GM21528 (cell line): ENCODE measurements around the gene SHANK2.

Experiments
- ATAC-seq: cut with Tn5 transposase; IDR thresholded peaks from one replicate; pipeline ENCODE4 v1.9.1; 2021; ENCODE audit warnings: mild to moderate bottlenecking, moderate library complexity; ENCODE audit not compliant: unreplicated experiment, low FRiP score

Gene SHANK2

DNA sequence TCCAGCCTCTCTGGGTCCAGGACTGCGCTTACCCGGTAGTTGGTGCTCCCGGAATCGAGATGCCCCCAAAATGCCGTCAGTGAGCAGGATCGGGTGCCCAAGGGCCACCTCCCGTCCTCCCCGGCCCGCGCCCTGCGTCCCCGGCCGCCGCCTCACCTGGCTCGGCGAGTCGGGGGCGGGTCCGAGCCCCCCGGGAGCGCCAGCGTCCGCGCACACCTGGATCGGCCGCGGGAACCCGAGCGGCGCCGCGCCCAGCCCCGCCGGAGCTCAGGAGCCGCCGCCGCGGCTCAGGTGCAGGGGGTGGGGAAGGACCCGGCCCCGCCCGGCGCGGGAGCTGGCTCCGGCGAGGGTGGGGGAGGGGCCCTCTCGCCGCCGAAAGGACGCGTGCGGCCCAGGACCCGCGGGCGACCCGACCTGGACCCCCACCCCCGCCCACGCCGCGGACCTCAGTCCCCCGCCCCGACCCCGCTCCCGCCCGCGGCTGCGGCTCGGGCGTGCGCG, at the start of gene SHANK2:
Gene SHANK2 (minus strand): TSS at position 309 of the 501 bp plus-strand sequence. CDS start 105,251 bp downstream, outside the sequence.
- ATAC-seq: no peak

DNA sequence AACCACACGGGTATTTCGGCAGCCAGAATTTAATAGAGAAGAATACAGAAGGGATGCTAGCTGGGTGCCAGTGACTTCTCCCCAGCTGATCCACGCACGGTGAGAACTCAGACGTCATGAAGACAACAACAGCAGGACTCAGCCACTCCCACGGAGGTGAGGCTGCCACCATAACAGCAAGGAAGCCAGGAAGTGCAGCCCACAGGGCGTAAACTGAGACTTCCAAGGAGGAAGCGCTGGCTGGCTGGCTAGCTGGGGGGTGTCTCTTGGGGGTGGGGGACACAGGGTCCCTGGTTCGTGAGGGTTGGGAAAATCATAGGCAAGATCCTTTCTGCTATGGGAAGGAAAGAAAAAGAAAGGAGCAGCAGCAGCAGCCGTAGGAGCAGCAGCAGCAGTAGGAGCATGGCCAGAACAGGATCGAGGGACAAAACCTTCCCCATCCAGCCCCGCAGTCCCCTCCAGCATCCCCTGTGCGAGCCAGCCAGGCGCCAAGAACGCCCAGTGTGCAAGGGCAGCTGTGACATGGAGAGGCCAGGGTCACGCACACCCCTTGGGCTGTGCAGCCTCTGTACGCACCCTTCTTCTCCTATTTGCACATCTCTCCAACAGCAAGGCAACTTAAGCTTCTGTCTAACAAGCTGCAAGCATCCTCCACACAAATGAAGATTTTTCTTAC, 49.6 kb upstream of the SHANK2 start:
- ATAC-seq: no peak

DNA sequence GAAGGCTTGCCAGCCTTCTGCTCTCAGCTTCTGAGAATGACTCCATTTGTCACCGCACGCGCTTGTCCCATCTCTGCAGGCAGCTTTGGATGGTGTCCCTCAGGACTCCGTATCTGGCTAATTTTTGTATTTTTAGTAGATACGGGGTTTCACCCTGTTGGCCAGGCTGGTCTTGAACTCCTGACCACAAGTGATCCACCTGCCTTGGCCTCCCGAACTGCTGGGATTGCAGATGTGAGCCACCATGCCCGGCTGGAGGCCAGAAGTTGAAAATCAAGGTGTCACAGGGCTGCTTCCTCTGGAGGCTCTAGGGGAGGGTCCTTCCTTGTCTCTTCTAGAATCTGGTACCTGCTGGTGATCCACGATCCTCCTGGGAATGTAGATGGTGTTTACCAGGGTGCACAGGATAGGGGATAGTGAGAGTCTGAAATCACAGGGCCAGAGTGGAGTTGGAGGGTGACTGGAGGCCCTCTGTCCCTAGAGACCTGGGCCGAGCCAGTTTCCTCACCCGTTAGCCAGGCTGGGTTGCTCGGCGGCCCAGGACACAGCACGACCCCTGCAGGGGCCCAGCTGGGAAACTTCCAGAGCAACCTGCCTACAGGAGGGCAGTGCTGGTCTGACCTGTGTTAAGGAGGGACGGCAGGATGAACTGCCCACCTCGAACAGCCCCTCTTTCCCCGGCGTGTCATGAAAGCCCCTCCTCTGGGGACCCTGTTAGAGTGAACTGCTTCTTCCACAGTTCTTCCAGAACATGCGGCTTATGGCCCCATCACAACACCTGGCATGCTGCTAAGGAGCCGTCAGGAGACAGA, 48.9 kb upstream of the SHANK2 start:
- no peak for ATAC-seq

DNA sequence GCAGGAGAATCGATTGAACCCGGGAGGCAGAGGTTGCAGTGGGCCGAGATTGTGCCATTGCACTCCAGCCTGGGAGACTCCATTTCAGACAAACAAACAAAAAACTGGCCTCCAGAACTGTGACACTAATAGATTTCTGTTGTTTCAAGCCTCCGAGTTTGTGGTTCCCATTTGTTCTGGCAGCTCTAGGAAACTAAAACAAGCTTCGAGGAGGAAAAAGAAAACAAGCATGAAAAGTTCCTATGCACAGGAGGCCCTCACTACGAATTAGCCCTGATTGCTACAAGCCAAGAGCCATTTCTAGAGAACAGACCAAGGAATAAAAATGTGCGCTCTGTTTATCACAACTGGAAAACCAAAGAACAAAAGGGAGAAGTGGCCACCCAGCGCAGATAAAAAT, 47.8 kb upstream of the SHANK2 start:
- ATAC-seq: no peak

DNA sequence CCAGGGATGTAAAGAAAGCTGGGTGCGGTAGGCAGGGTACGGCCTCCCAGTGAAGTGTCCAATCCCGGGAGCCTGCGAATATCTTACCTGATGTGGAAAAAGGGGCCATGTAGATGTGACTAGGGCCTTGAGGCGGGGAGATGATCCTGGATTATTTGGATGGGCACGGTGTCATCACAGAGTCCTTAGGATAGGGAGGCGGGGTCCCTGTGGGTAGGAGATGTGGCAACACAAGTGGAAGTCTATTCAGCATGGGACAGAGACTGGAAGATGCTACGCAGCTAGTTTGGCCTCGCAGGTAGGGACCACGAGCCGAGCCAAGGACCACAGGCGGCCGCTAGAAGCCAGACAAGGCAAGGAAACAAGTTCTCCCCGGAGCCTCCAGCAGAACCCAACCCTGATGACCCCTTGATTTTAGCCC, 46.4 kb upstream of the SHANK2 start:
- no peak for ATAC-seq

DNA sequence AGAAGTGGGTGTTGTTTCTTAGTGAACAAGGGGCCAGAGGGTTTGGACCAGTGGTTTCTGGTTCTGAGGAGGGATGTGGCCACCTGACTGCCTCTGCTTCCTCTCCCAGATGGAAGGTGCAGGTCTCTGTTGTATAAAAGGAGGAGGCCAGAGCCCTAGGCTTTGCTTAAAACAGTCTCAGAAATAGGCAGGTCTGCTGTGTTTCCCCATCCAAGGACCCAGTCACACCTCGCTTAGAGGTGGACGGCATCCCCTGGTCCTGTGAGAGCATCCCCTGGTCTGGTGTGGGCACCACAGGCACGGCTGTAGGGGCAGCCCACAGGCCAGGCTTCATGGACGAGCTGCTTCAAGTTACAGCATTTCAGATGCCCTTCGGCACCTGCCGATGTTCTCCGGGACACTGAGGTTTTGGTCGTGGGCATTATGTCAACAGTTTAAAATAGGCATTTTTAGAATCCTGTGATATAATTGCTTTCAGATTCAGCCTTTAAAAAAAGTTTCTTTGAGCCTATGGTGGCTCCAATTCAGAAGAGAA, 45.7 kb upstream of the SHANK2 start:
- no peak for ATAC-seq

DNA sequence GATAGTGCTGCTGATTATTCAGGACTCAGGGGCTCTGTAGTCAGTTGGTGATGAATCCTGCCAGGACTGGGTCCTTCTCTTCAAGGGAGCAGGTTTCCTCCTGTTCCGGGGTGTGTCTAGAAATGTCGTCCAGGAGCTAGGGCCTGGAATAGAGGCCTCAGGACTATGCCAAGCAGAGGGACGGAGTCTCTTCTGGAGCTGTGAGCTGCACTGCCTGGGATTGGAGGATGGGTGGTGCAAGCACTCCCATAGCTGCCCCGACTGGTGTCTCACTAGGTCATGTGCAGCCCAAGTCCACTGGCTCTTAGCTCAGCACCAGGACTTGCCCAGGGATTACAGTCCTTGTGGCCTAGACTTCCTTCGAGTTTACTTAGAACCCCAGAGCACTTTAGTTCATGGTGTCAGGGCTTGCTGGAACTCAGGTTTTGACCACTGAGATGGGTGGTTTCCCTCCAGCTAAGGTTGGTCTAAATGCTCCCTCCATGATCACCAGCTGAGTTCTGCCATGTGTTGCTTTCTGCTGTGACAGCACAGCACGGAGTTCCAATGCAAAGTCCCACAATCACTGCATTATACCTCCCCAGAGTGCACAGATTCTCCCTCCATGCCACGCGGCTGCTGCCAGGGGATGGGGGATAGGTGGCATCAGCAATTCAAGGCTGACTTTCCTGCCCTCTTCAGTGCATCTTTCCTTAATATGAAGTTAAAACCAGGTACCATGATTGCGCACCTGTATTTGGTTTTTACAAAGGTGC, 42.6 kb upstream of the SHANK2 start:
- no peak for ATAC-seq

DNA sequence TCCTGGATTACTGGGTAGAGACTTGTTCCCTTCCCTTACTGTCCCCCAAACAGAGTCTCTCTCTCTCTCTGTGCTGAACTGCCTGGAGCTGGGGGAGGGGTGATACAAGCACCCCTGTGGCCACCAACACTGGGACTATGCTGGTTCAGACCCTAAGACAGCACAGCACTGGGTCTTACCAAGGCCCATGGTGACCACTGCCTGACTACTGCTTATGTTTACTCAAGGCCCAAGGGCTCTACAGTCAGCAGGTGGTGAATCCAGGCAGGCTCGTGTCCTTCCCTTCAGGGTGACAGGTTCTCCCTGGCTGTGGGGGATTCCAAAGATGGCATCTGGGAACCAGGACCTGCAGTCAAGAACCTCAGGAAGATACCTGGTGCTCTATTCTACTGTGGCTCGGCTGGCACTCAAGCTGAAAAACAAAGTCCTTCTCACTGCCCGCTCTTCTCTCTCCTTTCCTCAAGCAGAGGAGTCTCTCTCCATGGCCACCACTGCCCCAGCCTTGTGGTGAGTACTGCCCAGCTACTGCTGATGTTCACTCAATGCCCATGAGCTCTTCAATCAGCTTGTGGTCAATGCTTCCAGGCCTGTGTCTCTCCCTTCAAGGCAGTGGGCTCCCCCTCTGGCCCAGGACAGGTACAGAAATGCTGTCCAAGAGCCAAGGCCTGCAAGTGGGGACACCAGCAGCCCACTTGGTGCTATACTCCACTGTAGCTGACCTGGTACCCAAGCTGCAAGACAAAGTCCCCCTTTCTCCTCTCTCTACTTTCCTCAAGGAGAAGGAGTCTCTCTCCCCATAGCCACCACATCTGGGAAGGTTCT, 41.8 kb upstream of the SHANK2 start:
- no peak for ATAC-seq

DNA sequence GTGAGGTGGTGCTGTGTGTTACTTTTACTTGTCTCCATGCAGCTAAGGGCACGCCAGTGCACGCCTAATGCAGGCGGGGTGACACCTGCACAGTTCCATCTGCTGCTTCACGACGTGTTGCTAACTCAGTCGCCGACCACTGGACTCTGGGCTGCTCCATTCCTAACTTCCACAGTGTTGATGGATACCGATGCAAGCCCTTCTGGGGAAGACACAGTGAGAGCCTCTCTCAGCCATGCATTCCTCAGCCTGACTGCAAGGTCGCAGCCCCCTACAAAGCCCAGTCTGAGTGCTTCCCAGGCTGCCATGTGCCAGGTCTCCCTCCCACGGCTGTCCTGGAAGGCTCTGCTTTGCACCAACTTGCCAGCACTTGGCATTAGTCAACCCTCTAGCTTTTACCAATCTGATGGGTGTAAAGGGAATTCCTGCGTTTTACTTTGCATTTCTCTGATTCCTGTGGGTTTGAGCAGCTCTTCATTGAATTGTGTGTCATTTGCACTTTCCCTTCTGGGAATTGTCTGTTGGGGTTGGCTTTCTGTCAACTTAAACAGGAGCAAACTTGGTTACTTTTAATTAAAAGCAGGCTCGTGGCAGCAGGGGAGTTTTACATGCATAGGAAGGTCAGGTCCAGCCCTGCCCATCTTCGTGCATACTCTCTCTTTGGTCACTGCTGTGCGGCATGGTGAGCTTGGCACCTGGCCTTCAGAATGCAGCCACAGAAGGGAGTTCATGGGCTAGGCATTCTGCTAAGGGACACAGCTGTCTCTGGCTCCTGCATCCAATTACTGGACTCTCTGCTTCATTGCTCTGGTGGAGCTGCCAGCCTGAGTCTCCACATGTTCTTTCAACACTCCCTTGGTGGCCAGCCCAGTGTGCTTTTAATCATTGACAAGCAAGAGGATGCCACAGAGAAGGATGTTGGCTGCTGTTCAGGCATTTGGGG, 34.6 kb upstream of the SHANK2 start:
- ATAC-seq: no peak

DNA sequence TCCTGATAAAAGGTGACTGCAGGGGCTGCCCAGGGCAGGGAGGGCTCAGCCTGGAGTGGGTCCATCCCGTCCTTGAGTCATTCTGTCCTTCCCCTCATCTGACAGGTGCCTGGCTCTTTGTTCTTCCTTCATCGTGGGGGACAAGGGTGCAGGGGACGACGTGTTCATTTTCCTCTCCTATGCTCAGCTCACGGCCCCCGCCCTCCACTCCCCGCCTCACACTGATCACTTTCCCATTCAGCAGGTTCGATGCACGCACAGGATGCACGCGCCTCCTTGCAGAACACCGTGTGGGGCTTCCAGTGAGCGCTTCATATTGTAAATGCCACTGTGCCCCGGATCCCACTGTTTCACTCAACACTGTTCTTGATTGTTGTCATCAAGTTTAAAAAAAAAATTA, 32.7 kb upstream of the SHANK2 start:
- ATAC-seq: no peak

DNA sequence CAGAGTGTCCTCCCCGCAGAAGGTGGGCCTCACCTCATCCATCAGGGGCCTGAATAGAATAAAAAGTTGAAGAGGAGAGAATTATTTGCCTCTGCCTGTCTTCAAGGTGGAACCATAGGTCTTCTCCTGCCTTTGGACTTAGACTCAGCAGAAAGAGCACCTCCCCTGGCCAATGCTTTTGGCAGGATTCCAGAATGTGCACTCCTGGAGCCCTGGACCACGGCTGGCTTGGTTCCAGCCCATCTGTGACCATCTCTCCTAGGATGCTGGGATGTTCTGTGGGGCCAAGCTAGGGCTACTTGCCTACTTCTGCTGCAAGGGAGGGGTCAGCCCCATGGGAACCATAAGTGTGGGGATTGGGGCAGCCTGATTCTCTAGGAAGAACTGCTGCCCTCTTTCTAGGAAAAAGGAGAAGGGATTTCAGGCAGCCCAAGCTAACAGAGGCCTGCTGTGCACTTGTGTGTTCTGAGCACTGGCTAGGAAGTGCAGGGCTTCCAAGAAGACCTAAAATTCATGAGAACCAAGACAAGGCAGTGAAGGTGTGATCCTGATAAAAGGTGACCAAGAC, 32.2 kb upstream of the SHANK2 start:
- ATAC-seq: no peak

DNA sequence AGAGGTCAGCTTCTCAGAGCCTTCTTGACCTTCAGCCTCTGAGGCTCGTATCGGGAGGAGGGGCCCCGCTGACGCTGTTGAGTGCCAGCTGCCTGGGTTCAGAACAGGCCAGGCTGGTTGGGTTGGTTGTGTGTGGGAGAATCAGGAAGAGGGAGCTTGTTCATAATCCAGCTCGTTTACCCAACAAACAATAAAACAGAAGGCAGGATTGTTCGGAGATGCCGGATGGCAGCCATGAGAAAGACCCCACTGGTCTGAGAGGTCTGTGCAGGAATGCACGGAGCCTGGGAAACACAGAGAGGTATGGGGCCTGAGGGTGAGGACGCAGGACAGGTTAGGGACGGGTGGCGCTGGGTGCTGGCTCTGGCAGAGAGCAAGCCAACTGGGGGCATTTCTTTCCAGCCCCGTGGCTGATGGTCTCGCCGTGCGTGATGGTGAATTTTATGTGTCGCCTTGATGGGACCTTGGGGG, 31.6 kb upstream of the SHANK2 start:
- no peak for ATAC-seq

DNA sequence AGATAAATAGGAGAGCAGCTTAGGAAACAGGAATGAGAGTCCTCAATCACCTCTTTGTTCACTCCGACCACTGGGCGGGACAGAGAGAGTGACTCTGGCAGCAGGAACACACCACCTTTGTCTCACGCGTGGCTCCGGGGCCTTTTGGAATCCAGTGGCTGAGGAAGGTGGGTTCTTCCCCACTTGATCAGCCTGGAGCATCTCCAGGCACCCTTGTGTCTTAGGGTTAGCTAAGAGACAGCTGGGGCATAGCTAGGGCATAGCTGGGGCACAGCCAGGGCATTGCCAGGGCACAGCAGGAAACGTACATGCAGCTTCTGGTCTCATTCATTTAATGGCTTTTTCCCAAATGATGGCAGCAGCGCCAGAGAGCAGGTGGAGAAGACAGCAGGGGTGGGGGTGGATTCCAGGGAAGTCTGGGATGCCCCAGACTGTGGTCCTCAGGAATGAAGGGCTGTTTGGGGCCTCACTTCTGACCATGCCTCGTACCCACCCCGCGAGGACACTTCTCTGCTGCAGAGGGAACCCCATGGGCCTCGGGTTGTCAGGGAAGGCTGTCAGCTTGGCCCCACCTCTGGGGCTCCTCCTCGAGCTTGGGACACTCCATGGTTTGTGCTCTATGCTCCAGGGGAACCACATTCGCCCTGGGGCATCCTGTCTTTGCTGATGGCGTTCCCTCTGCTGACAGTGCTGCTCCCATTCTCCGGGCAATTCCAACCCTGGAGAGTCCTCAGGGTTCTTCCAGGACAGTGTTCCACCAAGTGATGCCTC, 30.4 kb upstream of the SHANK2 start:
- ATAC-seq: no peak

DNA sequence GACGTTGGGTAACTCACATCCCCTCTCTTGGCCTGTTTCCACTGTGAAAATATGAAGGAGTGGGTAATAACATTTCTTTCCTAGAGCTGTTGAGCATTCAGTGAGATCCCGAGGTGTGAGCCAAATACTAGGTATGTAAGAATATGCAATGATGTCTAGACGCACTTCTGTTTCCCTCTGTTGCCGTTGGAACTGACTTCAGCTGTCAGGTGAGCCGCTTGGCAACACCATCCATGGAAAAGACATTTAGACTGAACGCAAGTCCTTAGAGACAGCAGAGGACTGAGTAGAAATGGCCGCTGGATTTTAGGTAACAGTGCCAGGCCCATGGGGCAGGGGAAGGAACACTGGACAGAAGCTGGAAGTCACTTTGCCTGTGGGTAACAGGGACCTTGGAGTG, 29.5 kb upstream of the SHANK2 start:
- no peak for ATAC-seq

DNA sequence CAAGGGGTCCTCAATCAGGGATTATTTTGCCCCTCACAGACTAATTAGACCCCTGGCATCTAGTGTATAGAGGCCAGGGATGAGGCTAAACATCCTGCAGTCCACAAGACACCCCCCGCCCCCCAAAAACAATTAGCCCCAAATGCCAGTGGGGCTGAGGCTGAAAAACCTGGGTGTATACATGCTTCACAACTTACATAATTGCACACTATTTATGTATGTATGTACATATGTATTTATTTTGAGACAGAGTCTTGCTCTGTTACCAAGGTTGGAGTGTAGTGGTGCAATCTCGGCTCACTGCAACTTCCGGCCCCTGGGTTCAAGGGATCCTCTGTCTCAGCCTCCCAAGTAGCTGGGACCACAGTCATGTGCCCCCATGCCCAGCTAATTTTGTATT, 28.8 kb upstream of the SHANK2 start:
- ATAC-seq: no peak

DNA sequence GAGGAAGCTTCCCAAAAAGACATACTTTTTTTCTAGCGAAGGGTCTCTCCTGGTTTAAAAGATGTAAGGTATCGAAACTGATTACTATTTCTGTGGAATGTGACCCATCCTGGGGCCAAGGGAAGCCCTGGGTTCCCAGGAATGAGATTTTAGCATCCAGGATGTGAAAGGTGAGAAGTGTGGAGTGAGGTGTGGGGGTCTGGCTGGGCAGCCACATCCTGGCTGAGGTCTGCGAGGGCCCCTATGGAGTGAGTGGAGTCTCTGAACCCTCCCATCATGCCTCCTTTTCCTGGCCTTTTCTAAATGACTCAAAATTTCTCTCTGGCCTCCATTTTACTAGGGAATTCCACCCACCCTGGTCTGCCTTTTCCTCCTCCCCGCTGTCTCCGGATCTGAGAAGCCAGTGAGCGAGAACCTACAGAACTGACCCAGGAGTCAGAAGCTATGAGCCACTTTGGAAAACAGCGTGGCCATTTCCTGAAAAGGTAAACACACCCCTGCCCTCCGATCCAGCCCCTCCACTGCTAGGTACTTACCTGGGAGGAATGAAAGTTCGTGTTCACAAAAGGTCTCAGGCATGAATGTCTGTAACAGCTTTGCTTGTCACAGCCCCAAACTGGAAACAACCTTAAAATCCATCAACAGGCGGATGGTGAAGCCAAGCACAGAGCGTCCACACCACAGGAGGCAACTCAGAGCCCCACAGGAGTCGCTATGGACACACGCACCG, 27.7 kb upstream of the SHANK2 start:
- ATAC-seq: no peak

DNA sequence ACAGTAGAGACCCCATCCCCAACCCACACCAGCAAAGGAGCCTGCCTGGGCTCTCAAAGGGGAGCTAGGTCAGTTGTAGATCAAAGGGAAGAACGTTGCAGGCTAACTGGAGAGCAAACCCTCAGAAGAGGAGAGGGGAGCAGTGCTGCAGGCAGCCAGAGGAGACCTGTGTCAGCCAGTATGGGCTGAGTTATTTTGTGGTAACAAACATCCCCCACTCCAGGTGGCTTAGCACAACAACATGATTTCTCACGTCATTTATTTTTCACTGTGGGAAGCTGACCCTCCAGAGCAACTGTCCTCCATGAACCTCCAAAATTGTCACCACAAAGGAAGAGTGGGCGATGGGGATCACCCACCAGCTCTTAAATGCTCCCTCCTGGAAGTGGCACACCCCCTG, 19.8 kb upstream of the SHANK2 start:
- no peak for ATAC-seq
